ENCODE data around the gene C9orf72. TPM values are rescaled to one million over a fixed set of nuclear protein-coding genes. Genes with fewer than 3 reads are reported as not detected.

Gene C9orf72
- total and polyA plus RNA-seq, 2 of the 8 experiments (the other 6 are each of a cell fraction or from before 2014, with no cell fraction given) = 7.2 to 17.5 TPM

DNA sequence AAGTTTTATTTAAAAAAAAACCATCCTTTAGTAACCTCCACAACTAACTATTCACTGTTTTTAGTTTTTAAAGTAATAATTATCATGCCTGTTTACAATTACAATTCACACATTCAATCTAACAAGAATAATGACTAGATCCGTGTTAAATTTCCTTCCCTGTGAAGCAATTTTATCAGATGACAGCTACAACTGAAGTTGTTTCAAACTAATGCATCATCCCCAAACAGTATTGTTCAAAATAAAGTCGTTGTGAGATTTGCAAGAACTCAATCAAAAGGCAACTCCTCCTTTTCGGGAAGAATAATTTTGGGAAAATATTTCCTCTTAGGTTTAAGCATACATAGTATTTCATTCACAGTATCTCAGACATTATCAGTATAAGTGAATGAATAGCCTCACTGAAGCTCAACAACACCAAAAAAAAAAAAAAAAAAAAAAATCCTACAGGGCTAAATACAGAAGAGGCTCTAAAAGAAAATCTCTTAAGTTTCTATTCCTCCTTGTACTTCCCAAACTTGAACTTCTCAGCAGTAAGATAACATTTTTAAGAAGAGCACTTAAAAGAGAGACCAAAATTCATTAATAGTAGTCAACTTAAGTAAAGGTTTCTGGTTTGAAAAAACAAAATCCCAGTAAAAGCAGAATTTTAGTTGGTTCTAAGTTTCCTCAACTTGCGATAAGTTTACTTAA is 9.4 kb downstream of the C9orf72 start:
- H3K79me2 ChIP-seq (ENCODE audit: control insufficient read depth in 1 of 2, insufficient read depth in 2 of 2, low read length in 2 of 2) = peaks cover 0 to 16% of the 10 kb centered on the region in 2 experiments; a peak in 2 of 4 replicates
- WGBS, 2 experiments (ENCODE audit: extremely low coverage in 1 of 2, insufficient coverage in 1 of 2, insufficient read length in 1 of 2, insufficient replicate concordance in 2 of 2, low coverage in 1 of 2, low lambda C conversion rate in 2 of 2, missing lambda C conversion rate in 1 of 2) = 94% methylated on average over 4 of the region's 4 CpGs; no CpG with 5 or more reads in 1 of the 2 experiments
- peaks cover 0 to 50% (median 9%) of the 10 kb centered on the region in 4 experiments; a peak in 3 of 8 replicates for H3K36me3 ChIP-seq (ENCODE audit: control insufficient read depth in 2 of 4, insufficient read depth in 4 of 4, low read length in 3 of 4)
- no peak overlapping the region for H2BK15ac ChIP-seq (ENCODE audit: low read length)
- no peak overlapping the region for H2AFZ ChIP-seq (ENCODE audit: low read length)
- H3K23me2 ChIP-seq (ENCODE audit: low read depth, low read length) = no peaks in the 10 kb centered on the region
- H3K23ac ChIP-seq (ENCODE audit: insufficient read length) = no peak overlapping the region
- H3K9ac ChIP-seq (replicated peaks in 1 of 4; ENCODE audit: extremely low read depth in 1 of 4, low read depth in 3 of 4, low read length in 3 of 4) = no peak overlapping the region
- H2BK5ac ChIP-seq (ENCODE audit: low read depth, low read length) = no peak overlapping the region
- H3K4me2 ChIP-seq (ENCODE audit: insufficient read depth in 1 of 2, low read depth in 2 of 2, low read length in 2 of 2) = no peak overlapping the region
- H3K18ac ChIP-seq (ENCODE audit: extremely low read depth, low read length) = no peak overlapping the region
- TF ChIP-seq NANOG (IDR thresholded peaks at IDR 0.05; ENCODE audit: insufficient read depth, low read depth, low read length, poor library complexity, severe bottlenecking) (no peak), TEAD4 (IDR thresholded peaks at IDR 0.05; ENCODE audit: low read depth, low read length) (no peak), SAP30 (IDR thresholded peaks at IDR 0.05; ENCODE audit: insufficient read depth, insufficient replicate concordance, low read length) (no peak), SP4 (IDR thresholded peaks at IDR 0.05; ENCODE audit: low read length) (no peak), KDM1A (IDR thresholded peaks at IDR 0.05; ENCODE audit: borderline replicate concordance, low read length) (no peak), YY1 (IDR thresholded peaks at IDR 0.05; ENCODE audit: low read depth, low read length) (no peak), SIRT6 (IDR thresholded peaks at IDR 0.05; ENCODE audit: low read length) (no peak), JUN (IDR thresholded peaks at IDR 0.05; ENCODE audit: low read depth, low read length) (no peak), CBX5 (IDR thresholded peaks at IDR 0.05; ENCODE audit: low read depth, low read length) (no peak), TAF7 (optimal IDR thresholded peaks at IDR 0.05; ENCODE audit: borderline replicate concordance, low read depth, low read length) (no peak), PHF8 (conservative IDR thresholded peaks at IDR 0.05; ENCODE audit: low read depth, low read length) (no peak), TCF12 (IDR thresholded peaks at IDR 0.05; ENCODE audit: low read depth, low read length) (no peak)
- TF ChIP-seq, protein P1, sequence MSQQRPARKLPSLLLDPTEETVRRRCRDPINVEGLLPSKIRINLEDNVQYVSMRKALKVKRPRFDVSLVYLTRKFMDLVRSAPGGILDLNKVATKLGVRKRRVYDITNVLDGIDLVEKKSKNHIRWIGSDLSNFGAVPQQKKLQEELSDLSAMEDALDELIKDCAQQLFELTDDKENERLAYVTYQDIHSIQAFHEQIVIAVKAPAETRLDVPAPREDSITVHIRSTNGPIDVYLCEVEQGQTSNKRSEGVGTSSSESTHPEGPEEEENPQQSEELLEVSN (IDR thresholded peaks at IDR 0.05) = no peak
- no peaks in the 10 kb centered on the region for H3K79me1 ChIP-seq (ENCODE audit: low read depth, low read length)
- H4K5ac ChIP-seq (ENCODE audit: insufficient read length, low read depth, low read length) = no peak overlapping the region
- H3K56ac ChIP-seq (replicated peaks; ENCODE audit: insufficient read length, low read depth, low read length) = no peak overlapping the region
- no peak overlapping the region for H3K4me3 ChIP-seq (ENCODE audit: extremely low read depth in 1 of 4, insufficient read depth in 2 of 4, low read depth in 3 of 4, low read length in 4 of 4)
- no peak overlapping the region for H4K8ac ChIP-seq (ENCODE audit: extremely low read depth, insufficient read depth, low read length)
- H2AK5ac ChIP-seq (ENCODE audit: low read depth, low read length) = no peak overlapping the region
- no peak overlapping the region for H3K27ac ChIP-seq (ENCODE audit: low read depth, low read length)
- no peak overlapping the region for H3K14ac ChIP-seq (ENCODE audit: insufficient read length)
- no peak overlapping the region for H3K4ac ChIP-seq (replicated peaks; ENCODE audit: insufficient read length, low read depth, low read length)
- H2BK120ac ChIP-seq (replicated peaks; ENCODE audit: low read depth, low read length) = no peak overlapping the region
- H3K4me1 ChIP-seq (replicated peaks in 1 of 4; ENCODE audit: control insufficient read depth in 3 of 4, insufficient read depth in 4 of 4, low read length in 3 of 4) = no peaks in the 10 kb centered on the region
- H3K9me3 ChIP-seq (ENCODE audit: insufficient read depth in 2 of 2, low read depth in 1 of 2, low read length in 1 of 2) = no peaks in the 10 kb centered on the region
- DNase-seq (ENCODE audit: low read depth in 1 of 2, low spot score in 2 of 2) = no peak
- CTCF ChIA-PET (ENCODE audit: partially characterized antibody) = interaction anchor here (1.2 to 1.8 kb wide), 2 partner anchors 11 to 16 kb away, joined by 3 to 4 read pairs; no protein-coding TSS in a partner anchor
- no peaks in the 10 kb centered on the region for H3K27me3 ChIP-seq (replicated peaks in 1 of 4; ENCODE audit: control insufficient read depth in 3 of 4, extremely low read depth in 1 of 4, insufficient read depth in 3 of 4, low read length in 3 of 4)
- peaks cover 0 to 2% of the 10 kb centered on the region in 2 experiments for H4K20me1 ChIP-seq (replicated peaks in 1 of 2; ENCODE audit: control insufficient read depth in 1 of 2, insufficient read depth in 2 of 2, low read length in 2 of 2)
- POLR2A ChIA-PET (ENCODE audit: partially characterized antibody) = no interaction called here
- no peak overlapping the region for H4K91ac ChIP-seq (replicated peaks; ENCODE audit: insufficient read length, low read length)
- no peak for FAIRE-seq
- no peak overlapping the region for H2BK12ac ChIP-seq (ENCODE audit: low read depth, low read length)
- H2BK20ac ChIP-seq (ENCODE audit: low read length) = no peak overlapping the region
